Stomach (tissue), 9 donors: ENCODE measurements around the gene SPP1. TPM values are rescaled to one million over a fixed set of nuclear protein-coding genes. Genes with fewer than 3 reads are reported as not detected.

ENCODE experiments used
- DNase-seq, 2 donors: peaks; one replicate each; pipeline versions ENCODE4 v3.0.0 to v3.0.0-alpha.2; 2013 to 2019
- H3K27ac ChIP-seq, 5 donors: fragments of 200-600 bp in 4 of 5; sonication (generic) in 4 of 5; one replicate each; pipeline ENCODE4 v1.5.1; 2013 to 2019; ENCODE audit warnings: mild to moderate bottlenecking in 1 of 5, moderate library complexity in 1 of 5
- H3K27me3 ChIP-seq, 3 donors: fragments of 200-600 bp; sonication (generic); one replicate each; pipeline ENCODE4 v1.5.1; 2017 to 2019; ENCODE audit warnings: mixed run types in 1 of 3
- H3K36me3 ChIP-seq, 4 donors: fragments of 200-600 bp; sonication (generic); 1 replicate in 3 of 4; 2 replicates in 1 of 4; pipeline ENCODE4 v1.5.1; 2016 to 2019
- H3K4me1 ChIP-seq, 4 donors: fragments of 200-600 bp; sonication (generic); one replicate each; pipeline ENCODE4 v1.5.1; 2016 to 2019
- H3K4me3 ChIP-seq, 4 donors: fragments of 200-600 bp; sonication (generic) in 3 of 4; one replicate each; pipeline ENCODE4 v1.5.1; 2016 to 2019; ENCODE audit warnings: mild to moderate bottlenecking in 1 of 4
- H3K9me3 ChIP-seq, 4 donors: fragments of 200-600 bp; sonication (generic); one replicate each; pipeline ENCODE4 v1.5.1; 2016 to 2019
- CTCF ChIP-seq, 7 experiments: fragments of 450-650 bp in 4 of 7; fragments of 200-600 bp in 3 of 7; sonication (generic) in 3 of 7; IDR thresholded peaks; one replicate each; pipeline ENCODE4 v1.5.1; 2016 to 2019; ENCODE audit warnings: antibody characterized with exemption in 7 of 7, control low read depth in 2 of 7, mild to moderate bottlenecking in 1 of 7
- EP300 ChIP-seq: sonication (generic); formaldehyde crosslinking; IDR thresholded peaks from one replicate; pipeline ENCODE4 v1.6.1; 2017; ENCODE audit warnings: antibody characterized with exemption
- POLR2A ChIP-seq, 4 donors: fragments of 450-650 bp; IDR thresholded peaks; one replicate each; pipeline ENCODE4 v1.6.1; 2016; ENCODE audit warnings: antibody characterized with exemption in 4 of 4, control low read depth in 2 of 4, mild to moderate bottlenecking in 1 of 4, moderate library complexity in 1 of 4
- POLR2AphosphoS5 ChIP-seq, 3 donors: sonication (generic); formaldehyde crosslinking; IDR thresholded peaks; one replicate each; pipeline ENCODE4 v1.6.1; 2016; ENCODE audit warnings: antibody characterized with exemption in 3 of 3
- WGBS, 5 donors: extraction: QIAGEN DNeasy Blood & Tissue Kit in 3 of 5; methylation state at CpG; one replicate each; pipeline versions ENCODE4 v1.1.5 to v1.1.7; 2013 to 2018; 5-methylcytosine and 5-hydroxymethylcytosine counted together
- intact Hi-C: fragments of 100-400 bp; cut with DNase I; formaldehyde crosslinking; loops from one replicate; pipeline ENCODE4 v1.15.1; 2023; ENCODE audit warnings: low total_unique reads
- polyA plus RNA-seq, 3 donors: library from polyadenylated mRNA; stranded (reverse); fragments of 200-250 nt; gene quantifications; one replicate each; pipeline ENCODE4 v1.2.3, GENCODE V29; 2013
- total RNA-seq, 5 donors: library from RNA; depleted of rRNA; stranded (reverse); fragments of >200 nt; gene quantifications; one replicate each; pipeline versions ENCODE4 v1.1.0 to v1.2.3, GENCODE V29; 2014 to 2016
- donor health status: healthy with polysubstance abuse.
- donor health status: Bipolar disorder and iron deficiency.
- donor health status: healthy.

The SPP1 gene
- total and polyA plus RNA-seq, 8 donors: 2.3 to 80.8 (median 10.9) TPM

DNA sequence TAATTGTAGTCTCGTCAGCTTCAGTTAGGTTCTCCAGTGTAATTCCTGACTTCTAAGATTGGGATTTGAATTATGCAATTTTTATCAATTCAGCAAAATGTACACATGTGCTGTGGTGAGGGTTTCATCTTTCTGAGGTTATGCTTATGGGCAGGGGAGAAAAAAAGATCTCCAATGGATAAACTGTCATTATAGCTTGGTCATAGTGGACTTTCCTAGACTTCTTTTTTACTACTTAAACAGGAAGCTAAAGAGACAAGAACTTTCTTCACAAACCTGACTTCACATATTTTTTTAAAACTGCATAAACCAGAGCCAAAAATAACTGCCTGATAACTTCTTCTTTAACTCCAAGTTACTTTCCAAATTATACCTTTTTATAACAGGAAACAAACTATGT lies 21.7 kb upstream of the SPP1 start:
- DNase-seq: no peak
- no peak for TF ChIP-seq POLR2AphosphoS5 (IDR thresholded peaks at IDR 0.05)
- no peak for TF ChIP-seq POLR2A (IDR thresholded peaks at IDR 0.05)
- TF ChIP-seq CTCF (IDR thresholded peaks at IDR 0.05): no peak
- TF ChIP-seq EP300: no peak
- Histone ChIP-seq H3K27ac (no peak overlapping the region), H3K4me1 (peaks cover 0 to 10% (median 3%) of the 10 kb centered on the region in 4 donors), H3K27me3 (no peaks in the 10 kb centered on the region), H3K4me3 (no peak overlapping the region), H3K9me3 (no peaks in the 10 kb centered on the region), H3K36me3 (no peaks in the 10 kb centered on the region)
- intact Hi-C loops: no loop called here
- 74 to 91% (median 78%) methylated on average over 1 of the region's 1 CpG for WGBS, 5 donors

GRCh38 chr4:87956501-87956900 lies 19.0 kb upstream of the SPP1 start:
- H3K9me3 ChIP-seq: no peaks in the 10 kb centered on the region
- H3K27me3 ChIP-seq: no peaks in the 10 kb centered on the region
- TF ChIP-seq EP300 (no peak), POLR2AphosphoS5 (IDR thresholded peaks at IDR 0.05) (no peak), CTCF (IDR thresholded peaks at IDR 0.05) (no peak), POLR2A (IDR thresholded peaks at IDR 0.05) (no peak)
- DNase-seq: no peak
- H3K4me1 ChIP-seq: no peaks in the 10 kb centered on the region
- intact Hi-C loops: no loop called here
- 47 to 71% (median 55%) methylated on average over 3 of the region's 3 CpGs for WGBS, 5 donors
- no peak overlapping the region for H3K27ac ChIP-seq
- no peak overlapping the region for H3K4me3 ChIP-seq
- no peaks in the 10 kb centered on the region for H3K36me3 ChIP-seq

DNA sequence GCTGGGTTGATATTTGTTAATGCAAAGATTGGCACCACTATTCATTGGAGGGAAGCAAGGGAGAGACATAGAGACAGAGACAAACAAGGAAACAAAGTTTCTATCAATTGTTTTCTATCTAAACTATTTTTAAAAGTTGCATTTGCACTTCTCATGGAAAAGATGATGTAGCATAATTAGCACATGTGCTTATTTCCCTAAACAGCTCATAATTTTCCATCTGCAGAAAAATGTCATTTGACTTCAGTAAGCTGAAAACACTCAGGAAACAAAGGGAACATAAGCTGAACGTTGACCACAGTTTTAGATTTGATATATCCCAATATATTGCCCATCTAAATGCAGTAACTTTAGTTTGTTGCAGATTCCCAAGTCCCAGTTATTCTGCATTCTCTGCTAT lies 18.5 kb upstream of the SPP1 start:
- no peak overlapping the region for H3K27ac ChIP-seq
- H3K4me1 ChIP-seq: no peaks in the 10 kb centered on the region
- intact Hi-C loops: no loop called here
- no peaks in the 10 kb centered on the region for H3K36me3 ChIP-seq
- WGBS, 5 donors: 47 to 70% (median 61%) methylated on average over 1 of the region's 1 CpG
- no peaks in the 10 kb centered on the region for H3K27me3 ChIP-seq
- H3K4me3 ChIP-seq: no peak overlapping the region
- DNase-seq: no peak
- no peaks in the 10 kb centered on the region for H3K9me3 ChIP-seq
- no peak for TF ChIP-seq POLR2AphosphoS5 (IDR thresholded peaks at IDR 0.05)
- no peak for TF ChIP-seq CTCF (IDR thresholded peaks at IDR 0.05)

DNA sequence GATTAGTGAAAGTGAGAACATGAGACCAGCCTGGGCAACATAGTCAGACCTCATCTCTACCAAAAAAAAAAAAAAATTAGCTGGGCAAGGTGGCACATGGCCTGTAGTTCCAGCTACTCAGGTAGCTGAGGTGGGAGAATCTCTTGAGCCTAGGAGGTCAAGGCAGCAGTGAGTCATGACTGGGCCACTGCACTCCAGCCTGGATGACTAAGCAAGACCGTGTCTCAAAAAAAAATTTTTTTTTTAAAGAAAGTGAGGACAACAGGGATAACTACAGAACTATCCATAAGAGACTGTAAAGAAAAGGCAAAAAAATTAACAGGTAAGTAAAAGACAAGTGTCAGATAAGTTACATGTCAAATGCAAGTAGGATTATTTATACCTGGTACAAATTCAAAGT lies 13.5 kb upstream of the SPP1 start:
- Histone ChIP-seq H3K4me1 (no peaks in the 10 kb centered on the region), H3K9me3 (no peaks in the 10 kb centered on the region), H3K36me3 (no peaks in the 10 kb centered on the region), H3K27ac (no peak overlapping the region), H3K4me3 (no peak overlapping the region), H3K27me3 (peaks cover 0 to 7% (median 0%) of the 10 kb centered on the region in 3 donors)
- TF ChIP-seq POLR2AphosphoS5 (IDR thresholded peaks at IDR 0.05): no peak
- no peak for TF ChIP-seq CTCF (IDR thresholded peaks at IDR 0.05)
- no peak for TF ChIP-seq EP300
- no peak for TF ChIP-seq POLR2A (IDR thresholded peaks at IDR 0.05)
- no peak for DNase-seq
- 39 to 63% (median 47%) methylated on average over 1 of the region's 1 CpG for WGBS, 5 donors
- intact Hi-C loops: no loop called here
